Spinal cord (tissue), 10 donors: ENCODE results near the gene TNFSF4. TPM values are rescaled to one million over a fixed set of nuclear protein-coding genes. Genes with fewer than 3 reads are reported as not detected.

ENCODE experiments used
- DNase-seq, 6 donors: peaks; one replicate each; pipeline versions ENCODE4 v3.0.0 to v3.0.0-alpha.2; 2013 to 2015; ENCODE audit warnings: low spot score in 6 of 6, low read depth in 4 of 6
- H3K27ac ChIP-seq: one replicate; pipeline ENCODE4 v1.5.1; 2013; ENCODE audit warnings: low read depth, low read length, control low read depth
- H3K27me3 ChIP-seq: one replicate; pipeline ENCODE4 v1.6.1; 2013; ENCODE audit warnings: low read length; ENCODE audit not compliant: control insufficient read depth, insufficient read depth
- H3K36me3 ChIP-seq: one replicate; pipeline ENCODE4 v1.6.1; 2013; ENCODE audit warnings: low read length; ENCODE audit not compliant: control insufficient read depth, insufficient read depth
- H3K4me1 ChIP-seq: one replicate; pipeline ENCODE4 v1.6.1; 2013; ENCODE audit warnings: low read length; ENCODE audit not compliant: control insufficient read depth, insufficient read depth
- H3K4me3 ChIP-seq: one replicate; pipeline ENCODE4 v1.5.1; 2013; ENCODE audit warnings: low read depth, low read length, control low read depth
- H3K9me3 ChIP-seq: one replicate; pipeline ENCODE4 v1.6.1; 2013; ENCODE audit warnings: low read length; ENCODE audit not compliant: control insufficient read depth, insufficient read depth
- WGBS: methylation state at CpG from one replicate; pipeline ENCODE4 v1.1.5; 2013; ENCODE audit warnings: missing lambda C conversion rate; ENCODE audit not compliant: insufficient coverage; 5-methylcytosine and 5-hydroxymethylcytosine counted together
- polyA plus RNA-seq, 2 donors: library from polyadenylated mRNA; unstranded; fragments of 120-200 nt; gene quantifications; one replicate each; pipeline ENCODE4 v1.2.1, GENCODE V29; 2013; ENCODE audit not compliant: insufficient read length in 2 of 2
- total RNA-seq, 2 donors: library from RNA; depleted of rRNA in 1 of 2; stranded (reverse); fragments of 120-200 nt in 1 of 2; fragments of >200 nt in 1 of 2; gene quantifications; one replicate each; pipeline versions ENCODE4 v1.2.3 to v1.2.4, GENCODE V29; 2013 to 2014
- donor health status: healthy.

Gene TNFSF4
- total and polyA plus RNA-seq, 4 donors = 1.2 to 2.7 (median 1.5) TPM

- no peaks in the 10 kb centered on the region for H3K27me3 ChIP-seq
- H3K4me3 ChIP-seq = no peak overlapping the region
- DNase-seq = no peak
- H3K4me1 ChIP-seq = peaks cover under 1% of the 10 kb centered on the region
- no peaks in the 10 kb centered on the region for H3K9me3 ChIP-seq
- H3K36me3 ChIP-seq = no peaks in the 10 kb centered on the region
- 100% methylated on average over 2 of the region's 5 CpGs for WGBS
- no peak overlapping the region for H3K27ac ChIP-seq
Observed at GRCh38 chr1:173195596-173196088, 11.5 kb downstream of the TNFSF4 start.

DNA sequence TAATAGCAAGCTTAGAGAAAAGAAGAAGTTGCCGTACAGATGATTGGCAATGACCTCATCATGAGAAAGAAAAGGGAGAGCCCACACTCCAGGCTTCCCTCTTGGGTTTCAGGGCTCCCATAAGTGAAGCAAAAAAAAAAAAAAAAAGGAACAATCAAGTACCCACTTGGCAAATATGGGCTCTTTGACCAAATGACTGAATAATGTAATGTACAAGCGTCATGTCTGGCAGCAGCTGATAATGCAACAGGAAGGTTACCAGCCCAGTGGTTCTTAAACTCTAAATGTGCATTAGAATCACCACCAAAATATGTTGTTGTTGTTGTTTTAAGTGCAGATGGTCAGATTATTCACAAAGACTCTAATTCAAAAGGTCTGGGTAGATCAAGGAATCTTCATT lies 13.5 kb downstream of the TNFSF4 start:
- H3K27me3 ChIP-seq = no peaks in the 10 kb centered on the region
- H3K4me1 ChIP-seq = peaks cover 10% of the 10 kb centered on the region
- DNase-seq = no peak
- no peaks in the 10 kb centered on the region for H3K36me3 ChIP-seq
- H3K9me3 ChIP-seq = no peaks in the 10 kb centered on the region
- no peak overlapping the region for H3K27ac ChIP-seq
- WGBS = no CpG with 5 or more reads among the region's 2 CpGs
- no peak overlapping the region for H3K4me3 ChIP-seq

DNA sequence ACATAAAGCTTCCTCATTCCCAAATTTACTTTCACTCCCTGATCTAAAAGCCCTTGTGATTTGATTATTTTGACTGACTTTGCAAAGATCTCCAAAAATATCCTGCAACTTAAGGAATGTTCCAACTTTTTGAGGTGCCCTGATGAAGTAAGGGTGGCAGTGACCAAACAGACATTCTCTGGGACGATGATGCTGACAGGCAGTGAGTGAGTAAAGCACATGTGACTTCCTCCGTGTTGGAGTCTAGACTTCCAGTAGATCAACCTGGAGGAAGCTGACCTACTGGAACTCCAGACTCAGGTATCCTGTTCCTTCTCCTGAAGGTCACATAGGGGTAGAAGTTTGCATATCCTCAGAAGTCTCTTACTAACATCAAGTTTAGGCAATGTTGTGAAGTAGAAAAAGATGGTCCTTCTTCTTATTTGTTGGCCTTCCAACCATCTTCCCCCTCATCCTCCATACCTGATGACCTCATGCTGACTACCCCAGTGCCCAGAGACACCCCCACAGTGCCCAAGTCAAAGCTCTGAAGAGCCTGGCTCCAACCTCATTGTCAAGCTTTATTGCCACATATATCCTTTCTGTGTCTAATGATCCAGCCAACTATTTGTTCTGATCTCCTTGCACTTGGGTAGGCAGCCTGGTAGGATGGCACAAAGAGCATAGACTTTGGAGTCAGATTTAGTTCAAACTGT lies 16.0 kb downstream of the TNFSF4 start:
- Histone ChIP-seq H3K4me3 (no peak overlapping the region), H3K9me3 (no peaks in the 10 kb centered on the region), H3K36me3 (no peaks in the 10 kb centered on the region), H3K4me1 (peaks cover 10% of the 10 kb centered on the region), H3K27me3 (no peaks in the 10 kb centered on the region), H3K27ac (no peak overlapping the region)
- DNase-seq = no peak
- 83% methylated on average over 1 of the region's 2 CpGs for WGBS

- no peaks in the 10 kb centered on the region for H3K27me3 ChIP-seq
- peak overlapping the region; percentile 65 for H3K27ac ChIP-seq
- no peaks in the 10 kb centered on the region for H3K9me3 ChIP-seq
- no peaks in the 10 kb centered on the region for H3K36me3 ChIP-seq
- WGBS = 20% methylated on average over 7 of the region's 10 CpGs
- no peak overlapping the region for H3K4me3 ChIP-seq
- H3K4me1 ChIP-seq = peaks cover 10% of the 10 kb centered on the region
- peak; percentile 58 to 90 (median 66) for DNase-seq
Observed at GRCh38 chr1:173190101-173190936, 16.8 kb downstream of the TNFSF4 start.

- Histone ChIP-seq H3K36me3 (no peaks in the 10 kb centered on the region), H3K27ac (no peak overlapping the region), H3K4me1 (peaks cover 10% of the 10 kb centered on the region), H3K4me3 (no peak overlapping the region), H3K27me3 (no peaks in the 10 kb centered on the region), H3K9me3 (no peaks in the 10 kb centered on the region)
- 71% methylated on average over 1 of the region's 3 CpGs for WGBS
- DNase-seq = no peak
Observed at GRCh38 chr1:173187671-173188237, 19.4 kb downstream of the TNFSF4 start.

GRCh38 chr1:173181791-173182190 lies 25.3 kb downstream of the TNFSF4 start:
- no CpG with 5 or more reads among the region's 4 CpGs for WGBS

DNA sequence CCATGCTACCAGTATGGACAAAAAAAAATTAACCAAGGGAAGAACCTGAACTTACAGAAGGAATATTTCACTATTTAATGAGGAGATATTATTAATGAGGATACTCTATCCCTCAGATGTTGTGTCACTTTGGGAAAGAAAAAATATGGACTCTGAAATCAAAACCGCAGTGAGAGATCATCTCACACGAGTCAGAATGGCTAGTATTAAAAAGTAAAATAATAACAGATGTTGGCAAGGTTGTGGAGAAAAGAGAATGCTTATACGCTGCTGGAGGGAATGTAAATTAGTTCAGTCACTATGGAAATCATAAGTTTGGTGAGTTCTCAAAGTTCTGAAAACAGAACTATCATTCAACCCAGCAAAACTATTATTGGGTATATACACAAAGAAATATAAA lies 30.9 kb downstream of the TNFSF4 start:
- no peak overlapping the region for H3K4me3 ChIP-seq
- no peak for DNase-seq
- H3K27me3 ChIP-seq = no peaks in the 10 kb centered on the region
- no peak overlapping the region for H3K27ac ChIP-seq
- peaks cover 7% of the 10 kb centered on the region for H3K9me3 ChIP-seq
- no CpG with 5 or more reads among the region's 3 CpGs for WGBS
- H3K36me3 ChIP-seq = no peaks in the 10 kb centered on the region
- no peaks in the 10 kb centered on the region for H3K4me1 ChIP-seq

More at GRCh38 chr1:173181791-173182190, 25.3 kb downstream of the TNFSF4 start:
- Histone ChIP-seq H3K4me3 (no peak overlapping the region), H3K4me1 (no peaks in the 10 kb centered on the region), H3K27ac (no peak overlapping the region), H3K9me3 (no peaks in the 10 kb centered on the region), H3K36me3 (no peaks in the 10 kb centered on the region), H3K27me3 (no peaks in the 10 kb centered on the region)
- no peak for DNase-seq

- DNase-seq = no peak
- Histone ChIP-seq H3K9me3 (peaks cover 7% of the 10 kb centered on the region), H3K36me3 (no peaks in the 10 kb centered on the region), H3K27ac (no peak overlapping the region), H3K4me3 (no peak overlapping the region), H3K27me3 (no peaks in the 10 kb centered on the region), H3K4me1 (no peaks in the 10 kb centered on the region)
- no CpG with 5 or more reads among the region's 2 CpGs for WGBS
Observed at GRCh38 chr1:173175514-173176145, 31.5 kb downstream of the TNFSF4 start.

DNA sequence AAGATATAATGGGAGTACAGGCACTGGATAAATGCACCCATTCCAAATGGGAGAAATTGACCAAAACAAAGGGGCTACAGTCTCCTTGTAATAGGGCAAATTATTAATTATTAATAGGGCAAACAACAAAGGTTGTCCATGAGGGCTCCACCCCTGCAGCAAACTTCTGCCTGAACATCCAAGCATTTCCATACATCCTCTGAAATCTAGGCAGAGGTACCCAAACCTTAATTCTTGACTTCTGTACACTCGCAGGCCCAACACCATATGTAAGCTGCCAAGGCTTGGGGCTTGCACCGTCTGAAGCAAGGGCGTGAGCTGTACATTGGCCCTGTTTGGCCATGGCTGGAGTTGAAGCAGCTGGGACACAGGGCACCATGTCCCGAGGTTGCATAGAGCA lies 33.7 kb downstream of the TNFSF4 start:
- Histone ChIP-seq H3K36me3 (no peaks in the 10 kb centered on the region), H3K4me3 (no peak overlapping the region), H3K4me1 (no peaks in the 10 kb centered on the region), H3K27ac (no peak overlapping the region), H3K27me3 (no peaks in the 10 kb centered on the region), H3K9me3 (peaks cover 7% of the 10 kb centered on the region)
- WGBS = 83% methylated on average over 4 of the region's 4 CpGs
- no peak for DNase-seq
